Liver (tissue), 3 donors: ENCODE results near the gene PLD3.

Source experiments
- CTCF ChIP-seq: fragments of 150-350 bp; IDR thresholded peaks from 2 replicates; pipeline ENCODE4 v1.5.1; 2017; ENCODE audit warnings: improper control_type of control experiment, low read depth, low read length; ENCODE audit not compliant: missing input control
- FOXA1 ChIP-seq: IDR thresholded peaks from 2 replicates; pipeline ENCODE4 v1.6.1; 2016; ENCODE audit warnings: antibody characterized with exemption
- FOXA2 ChIP-seq: IDR thresholded peaks from 2 replicates; pipeline ENCODE4 v1.6.1; 2016; ENCODE audit warnings: antibody characterized with exemption
- HNF4A ChIP-seq, 2 donors: conservative IDR thresholded peaks; 2 replicates each; pipeline ENCODE4 v1.6.1; 2016; ENCODE audit warnings: antibody characterized with exemption in 2 of 2, mild to moderate bottlenecking in 2 of 2
- JUND ChIP-seq, 2 donors: IDR thresholded peaks; 2 replicates each; pipeline ENCODE4 v1.6.1; 2016; ENCODE audit warnings: antibody characterized with exemption in 2 of 2
- MAX ChIP-seq: IDR thresholded peaks from 2 replicates; pipeline ENCODE4 v1.6.1; 2016; ENCODE audit warnings: antibody characterized with exemption
- NR2F2 ChIP-seq: IDR thresholded peaks from 2 replicates; pipeline ENCODE4 v1.6.1; 2016; ENCODE audit warnings: antibody characterized with exemption
- RAD21 ChIP-seq, 2 donors: IDR thresholded peaks; 2 replicates each; pipeline ENCODE4 v1.6.1; 2016; ENCODE audit warnings: antibody characterized with exemption in 2 of 2, mild to moderate bottlenecking in 2 of 2
- REST ChIP-seq: IDR thresholded peaks from 2 replicates; pipeline ENCODE4 v1.6.1; 2016; ENCODE audit warnings: antibody characterized with exemption, mild to moderate bottlenecking
- RXRA ChIP-seq, 2 donors: IDR thresholded peaks; 2 replicates each; pipeline ENCODE4 v1.6.1; 2017 to 2018; ENCODE audit warnings: antibody characterized with exemption in 2 of 2, mild to moderate bottlenecking in 1 of 2
- SP1 ChIP-seq: IDR thresholded peaks from 2 replicates; pipeline ENCODE4 v1.6.1; 2018; ENCODE audit warnings: antibody characterized with exemption, mild to moderate bottlenecking
- TAF1 ChIP-seq: conservative IDR thresholded peaks from 2 replicates; pipeline ENCODE4 v1.6.1; 2016; ENCODE audit warnings: antibody characterized with exemption, mild to moderate bottlenecking
- YY1 ChIP-seq: IDR thresholded peaks from 2 replicates; pipeline ENCODE4 v1.6.1; 2016; ENCODE audit warnings: antibody characterized with exemption, mild to moderate bottlenecking
- ZBTB33 ChIP-seq: IDR thresholded peaks from 2 replicates; pipeline ENCODE4 v1.6.1; 2016; ENCODE audit warnings: antibody characterized with exemption
- donor health status: healthy.
- donor health status: healthy.

- TF ChIP-seq CTCF: no peak
- TF ChIP-seq NR2F2: no peak
- TF ChIP-seq ZBTB33: no peak
- TF ChIP-seq JUND (IDR thresholded peaks at IDR 0.05): no peak
- TF ChIP-seq REST: no peak
- TF ChIP-seq RXRA (IDR thresholded peaks at IDR 0.05): no peak
- TF ChIP-seq SP1: no peak
- TF ChIP-seq MAX: no peak
- TF ChIP-seq YY1: no peak
- no peak for TF ChIP-seq FOXA1
- no peak for TF ChIP-seq TAF1
- no peak for TF ChIP-seq RAD21 (IDR thresholded peaks at IDR 0.05)
- TF ChIP-seq HNF4A (conservative IDR thresholded peaks at IDR 0.05): no peak
- no peak for TF ChIP-seq FOXA2
These were observed 63.5 kb downstream of the PLD3 start for GRCh38 chr19:40411958-40412499.
